Activated CD8-positive, alpha-beta T cell treated with anti-CD3 and anti-CD28 coated beads, Interleukin-2, amount 10 ng/mL, durations not matched to agents 7 days and 5 days (primary cell): Measurements from ENCODE around the gene MBL2. TPM values are rescaled to one million over a fixed set of nuclear protein-coding genes. Genes with fewer than 3 reads are reported as not detected.

Experiments
- ATAC-seq: fragments of 150-1000 bp; cut with Tn5 transposase; one replicate; pipeline ENCODE4 v1.10.0; 2021; ENCODE audit warnings: moderate library complexity
- CTCF ChIA-PET: fragments of 350-600 bp; sonication (Branson Sonifier 250); formaldehyde crosslinking; loops from one replicate; lab custom pipeline; 2021; ENCODE audit warnings: antibody characterized with exemption; lab: Charles Lee
- POLR2A ChIA-PET: fragments of 350-600 bp; sonication (Branson Sonifier 250); formaldehyde crosslinking; loops from one replicate; lab custom pipeline; 2021; ENCODE audit warnings: antibody characterized with exemption; lab: Charles Lee
- DNase-seq: peaks from one replicate; pipeline ENCODE4 v3.0.0-alpha.2; 2020
- H3K27ac Mint-ChIP-seq: one replicate; pipeline ENCODE4 v1.8.0; 2021; ENCODE audit warnings: mild to moderate bottlenecking, mixed read lengths
- H3K27me3 Mint-ChIP-seq: one replicate; pipeline ENCODE4 v1.8.0; 2021; ENCODE audit warnings: low read depth, mixed read lengths
- H3K36me3 Mint-ChIP-seq: one replicate; pipeline ENCODE4 v1.8.0; 2021; ENCODE audit warnings: low read depth, mixed read lengths
- H3K4me1 Mint-ChIP-seq: one replicate; pipeline ENCODE4 v1.8.0; 2021; ENCODE audit warnings: low read depth, mixed read lengths
- H3K4me3 Mint-ChIP-seq: one replicate; pipeline ENCODE4 v1.8.0; 2021; ENCODE audit warnings: mild to moderate bottlenecking, mixed read lengths
- H3K9me3 Mint-ChIP-seq: one replicate; pipeline ENCODE4 v1.8.0; 2022; ENCODE audit warnings: mixed read lengths; ENCODE audit not compliant: insufficient read depth
- total RNA-seq, 2 experiments: library from RNA; stranded (reverse); gene quantifications; one replicate each; pipeline ENCODE4 v1.2.3, GENCODE V29; 2021

The MBL2 gene
- total RNA-seq, 2 experiments from 2014 or later, result not detected

GRCh38 chr10:52770904-52771303 lies 1.7 kb downstream of the MBL2 start:
- Mint-ChIP-seq H3K27me3 (no peaks in the 10 kb centered on the region), H3K36me3 (no peaks in the 10 kb centered on the region), H3K27ac (no peak overlapping the region), H3K9me3 (no peaks in the 10 kb centered on the region), H3K4me3 (no peak overlapping the region), H3K4me1 (no peaks in the 10 kb centered on the region)
- ChIA-PET CTCF (no interaction called here), POLR2A (no interaction called here)
- DNase-seq, result no peak
- no peak for ATAC-seq

- Mint-ChIP-seq H3K27ac (no peak overlapping the region), H3K9me3 (no peaks in the 10 kb centered on the region), H3K4me3 (no peak overlapping the region), H3K4me1 (no peaks in the 10 kb centered on the region), H3K27me3 (no peaks in the 10 kb centered on the region), H3K36me3 (no peaks in the 10 kb centered on the region)
- no peak for ATAC-seq
- POLR2A ChIA-PET, result no interaction called here
- no peak for DNase-seq
- CTCF ChIA-PET, result no interaction called here
Observed at GRCh38 chr10:52769966-52770365, 2.6 kb downstream of the MBL2 start.

GRCh38 chr10:52768001-52768532 lies 4.5 kb downstream of the MBL2 start:
- DNase-seq (no peak), ATAC-seq (no peak)
- CTCF ChIA-PET, result no interaction called here
- POLR2A ChIA-PET, result no interaction called here
- no peak overlapping the region for H3K4me3 Mint-ChIP-seq
- H3K9me3 Mint-ChIP-seq, result no peaks in the 10 kb centered on the region
- no peaks in the 10 kb centered on the region for H3K27me3 Mint-ChIP-seq
- H3K36me3 Mint-ChIP-seq, result no peaks in the 10 kb centered on the region
- H3K4me1 Mint-ChIP-seq, result no peaks in the 10 kb centered on the region
- H3K27ac Mint-ChIP-seq, result no peak overlapping the region

GRCh38 chr10:52762088-52762487 lies 10.5 kb downstream of the MBL2 start:
- Mint-ChIP-seq H3K4me1 (no peaks in the 10 kb centered on the region), H3K9me3 (no peaks in the 10 kb centered on the region), H3K27me3 (no peaks in the 10 kb centered on the region), H3K27ac (no peak overlapping the region), H3K4me3 (no peak overlapping the region), H3K36me3 (no peaks in the 10 kb centered on the region)
- DNase-seq (no peak), ATAC-seq (no peak)
- CTCF ChIA-PET, result no interaction called here
- POLR2A ChIA-PET, result no interaction called here

- CTCF ChIA-PET, result no interaction called here
- Mint-ChIP-seq H3K27ac (no peak overlapping the region), H3K9me3 (no peaks in the 10 kb centered on the region), H3K4me3 (no peak overlapping the region), H3K36me3 (no peaks in the 10 kb centered on the region), H3K27me3 (no peaks in the 10 kb centered on the region), H3K4me1 (no peaks in the 10 kb centered on the region)
- POLR2A ChIA-PET, result no interaction called here
- DNase-seq, result no peak
- ATAC-seq, result no peak
Observed at GRCh38 chr10:52759154-52759553, 13.4 kb downstream of the MBL2 start.

- Mint-ChIP-seq H3K27me3 (no peaks in the 10 kb centered on the region), H3K4me3 (no peak overlapping the region), H3K36me3 (no peaks in the 10 kb centered on the region), H3K4me1 (no peaks in the 10 kb centered on the region), H3K27ac (no peak overlapping the region), H3K9me3 (no peaks in the 10 kb centered on the region)
- ATAC-seq (no peak), DNase-seq (no peak)
- CTCF ChIA-PET, result no interaction called here
- POLR2A ChIA-PET, result no interaction called here
Observed at GRCh38 chr10:52758406-52758805, 14.2 kb downstream of the MBL2 start.

GRCh38 chr10:52757773-52758172 lies 14.8 kb downstream of the MBL2 start:
- no peaks in the 10 kb centered on the region for H3K27me3 Mint-ChIP-seq
- no peaks in the 10 kb centered on the region for H3K9me3 Mint-ChIP-seq
- H3K4me3 Mint-ChIP-seq, result no peak overlapping the region
- ATAC-seq (no peak), DNase-seq (no peak)
- H3K36me3 Mint-ChIP-seq, result no peaks in the 10 kb centered on the region
- H3K4me1 Mint-ChIP-seq, result no peaks in the 10 kb centered on the region
- CTCF ChIA-PET, result no interaction called here
- POLR2A ChIA-PET, result no interaction called here
- H3K27ac Mint-ChIP-seq, result no peak overlapping the region

GRCh38 chr10:52756966-52757365 lies 15.6 kb downstream of the MBL2 start:
- ATAC-seq, result no peak
- CTCF ChIA-PET, result no interaction called here
- no peaks in the 10 kb centered on the region for H3K36me3 Mint-ChIP-seq
- H3K27me3 Mint-ChIP-seq, result no peaks in the 10 kb centered on the region
- H3K9me3 Mint-ChIP-seq, result no peaks in the 10 kb centered on the region
- no peaks in the 10 kb centered on the region for H3K4me1 Mint-ChIP-seq
- H3K27ac Mint-ChIP-seq, result no peak overlapping the region
- POLR2A ChIA-PET, result no interaction called here
- DNase-seq, result no peak
- no peak overlapping the region for H3K4me3 Mint-ChIP-seq

- Mint-ChIP-seq H3K9me3 (no peaks in the 10 kb centered on the region), H3K27ac (no peak overlapping the region), H3K4me1 (no peaks in the 10 kb centered on the region), H3K4me3 (no peak overlapping the region), H3K27me3 (no peaks in the 10 kb centered on the region), H3K36me3 (no peaks in the 10 kb centered on the region)
- ATAC-seq, result no peak
- ChIA-PET CTCF (no interaction called here), POLR2A (no interaction called here)
- DNase-seq, result no peak
Observed at GRCh38 chr10:52756295-52756694, 16.3 kb downstream of the MBL2 start.

- no peak for DNase-seq
- Mint-ChIP-seq H3K9me3 (no peaks in the 10 kb centered on the region), H3K27me3 (no peaks in the 10 kb centered on the region), H3K36me3 (no peaks in the 10 kb centered on the region), H3K27ac (no peak overlapping the region), H3K4me3 (no peak overlapping the region), H3K4me1 (no peaks in the 10 kb centered on the region)
- ChIA-PET POLR2A (no interaction called here), CTCF (no interaction called here)
- no peak for ATAC-seq
Observed at GRCh38 chr10:52755297-52756062, 17.1 kb downstream of the MBL2 start.

- no peaks in the 10 kb centered on the region for H3K9me3 Mint-ChIP-seq
- no peaks in the 10 kb centered on the region for H3K27me3 Mint-ChIP-seq
- DNase-seq (no peak), ATAC-seq (no peak)
- no peak overlapping the region for H3K27ac Mint-ChIP-seq
- H3K4me1 Mint-ChIP-seq, result no peaks in the 10 kb centered on the region
- no peak overlapping the region for H3K4me3 Mint-ChIP-seq
- CTCF ChIA-PET, result no interaction called here
- H3K36me3 Mint-ChIP-seq, result no peaks in the 10 kb centered on the region
- POLR2A ChIA-PET, result no interaction called here
Observed at GRCh38 chr10:52752801-52753445, 19.7 kb downstream of the MBL2 start.

GRCh38 chr10:52752261-52752660 lies 20.3 kb downstream of the MBL2 start:
- no peak overlapping the region for H3K4me3 Mint-ChIP-seq
- ChIA-PET POLR2A (no interaction called here), CTCF (no interaction called here)
- no peak for DNase-seq
- H3K4me1 Mint-ChIP-seq, result no peaks in the 10 kb centered on the region
- no peaks in the 10 kb centered on the region for H3K36me3 Mint-ChIP-seq
- no peak overlapping the region for H3K27ac Mint-ChIP-seq
- H3K27me3 Mint-ChIP-seq, result no peaks in the 10 kb centered on the region
- no peak for ATAC-seq
- H3K9me3 Mint-ChIP-seq, result no peaks in the 10 kb centered on the region
